K562 (cell line): ENCODE data around the gene PUS7. TPM values are rescaled to one million over a fixed set of nuclear protein-coding genes. Genes with fewer than 3 reads are reported as not detected.
A peak's percentile ranks its signal among the peaks of the same experiment; 100 is the strongest.

Source experiments
- C11orf30 ChIP-seq: fragments of 450-650 bp; IDR thresholded peaks from 2 replicates; pipeline ENCODE4 v1.6.1; 2016; ENCODE audit warnings: low read depth, mild to moderate bottlenecking
- CREB1 ChIP-seq, 2 experiments: sonication (generic) in 1 of 2; formaldehyde crosslinking in 1 of 2; IDR thresholded peaks; 2 replicates each; pipeline versions ENCODE4 v1.6.1 to v1.8.0; 2012 to 2022; ENCODE audit warnings: inconsistent platforms in 1 of 2, mild to moderate bottlenecking in 1 of 2, missing genetic modification reagents in 1 of 2, moderate library complexity in 1 of 2
- E2F8 ChIP-seq: fragments of 450-650 bp; IDR thresholded peaks from 2 replicates; pipeline ENCODE4 v1.7.1; 2018; ENCODE audit warnings: mild to moderate bottlenecking, low read depth; ENCODE audit not compliant: partially characterized antibody
- ELF2 ChIP-seq: fragments of 250-450 bp; sonication (Bioruptor Pico); IDR thresholded peaks from 2 replicates; pipeline ENCODE4 v1.5.0; 2021; ENCODE audit warnings: mild to moderate bottlenecking
- FOXJ2 ChIP-seq: fragments of 200-800 bp; sonication (Bioruptor generic); IDR thresholded peaks from 2 replicates; pipeline ENCODE4 v1.6.1; 2016; ENCODE audit warnings: missing genetic modification characterization, missing compliant biosample characterization
- JUND ChIP-seq, 2 experiments: IDR thresholded peaks; 2 replicates in 1 of 2; 3 replicates in 1 of 2; pipeline ENCODE4 v1.6.1; 2011; ENCODE audit warnings: borderline replicate concordance in 2 of 2, low read depth in 2 of 2, low read length in 2 of 2, improper control_type of control experiment in 1 of 2, missing biosample characterization in 1 of 2, missing genetic modification characterization in 1 of 2, missing genetic modification reagents in 1 of 2
- MAX ChIP-seq: sonication (generic); formaldehyde crosslinking; IDR thresholded peaks from 2 replicates; pipeline ENCODE4 v1.9.0; 2022; ENCODE audit warnings: mild to moderate bottlenecking, missing genetic modification reagents
- PHB ChIP-seq: fragments of 250-450 bp; sonication (Bioruptor Pico); IDR thresholded peaks from 2 replicates; pipeline ENCODE4 v1.5.0; 2021
- POLR2B ChIP-seq: fragments of 450-650 bp; IDR thresholded peaks from 2 replicates; pipeline ENCODE4 v1.6.1; 2018; ENCODE audit warnings: low read depth; ENCODE audit not compliant: partially characterized antibody
- SIN3B ChIP-seq: fragments of 450-650 bp; IDR thresholded peaks from 2 replicates; pipeline ENCODE4 v1.6.1; 2017; ENCODE audit warnings: low read depth, mild to moderate bottlenecking, moderate library complexity
- TEAD4 ChIP-seq, 2 experiments: sonication (generic) in 1 of 2; formaldehyde crosslinking in 1 of 2; IDR thresholded peaks; 2 replicates each; pipeline versions ENCODE4 v1.6.1 to v1.8.0; 2012 to 2022; ENCODE audit warnings: borderline replicate concordance in 1 of 2, inconsistent platforms in 1 of 2, low read length in 1 of 2, mild to moderate bottlenecking in 1 of 2, missing genetic modification reagents in 1 of 2
- ZNF407 ChIP-seq: fragments of 450-650 bp; IDR thresholded peaks from 2 replicates; pipeline ENCODE4 v1.6.1; 2016; ENCODE audit warnings: low read depth
- polyA plus RNA-seq, 8 experiments: library from polyadenylated mRNA; depleted of rRNA in 4 of 8; stranded (reverse) in 5 of 8; unstranded in 3 of 8; fragments of >200 nt; fragmentation: Nextera tagmentation in 2 of 8; fragmentation: Illumina TruSeq in 1 of 8; extraction: Ambion mirVana in 2 of 8; extraction: Trizol in 1 of 8; gene quantifications; 2 replicates each; pipeline versions ENCODE4 v1.2.1 to v1.2.3, GENCODE V29; 2011 to 2014; ENCODE audit warnings: inconsistent platforms in 1 of 8, missing spikeins in 1 of 8
- total RNA-seq, 7 experiments: library from RNA; depleted of rRNA in 6 of 7; stranded (reverse); fragments of >200 nt in 6 of 7; fragmentation: Illumina TruSeq in 2 of 7; extraction: Trizol in 2 of 7; gene quantifications; 2 replicates each; pipeline versions ENCODE4 v1.2.1 to v1.2.3, GENCODE V29; 2011 to 2021; ENCODE audit warnings: low replicate concordance in 1 of 7

PUS7 gene
- total and polyA plus RNA-seq, 9 of the 15 experiments (the other 6 are each of a cell fraction or from before 2014, with no cell fraction given): 15.1 to 95.6 (median 63.2) TPM

- peak; percentile 62 for TF ChIP-seq E2F8
- no peak; the same call in 1 of the 2 replicates for TF ChIP-seq PHB
- TF ChIP-seq C11orf30: peak; percentile 84
- no peak for TF ChIP-seq ZNF407
- TF ChIP-seq POLR2B: peak; percentile 99
- TF ChIP-seq TEAD4 (IDR thresholded peaks at IDR 0.05; ENCODE audit: low read length): peak; percentile 56
- no peak for TF ChIP-seq TEAD4 (CRISPR knock-in tag; IDR thresholded peaks at IDR 0.05; ENCODE audit: borderline replicate concordance)
- TF ChIP-seq MAX (CRISPR knock-in tag): peak; percentile 78
- peak; percentile 73 for TF ChIP-seq JUND (IDR thresholded peaks at IDR 0.05; ENCODE audit: borderline replicate concordance, low read depth, low read length)
- TF ChIP-seq JUND (tag; IDR thresholded peaks at IDR 0.05; ENCODE audit: borderline replicate concordance, low read depth, low read length): 0 out of 3 replicates have a peak, but pooled peaks have one; percentile 57
- TF ChIP-seq CREB1 (IDR thresholded peaks at IDR 0.05): peak; percentile 24; the same call in 1 of the 2 replicates
- TF ChIP-seq CREB1 (CRISPR knock-in tag; IDR thresholded peaks at IDR 0.05): peak; percentile 50; the same call in 1 of the 2 replicates
- peak; percentile 78; the same call in 1 of the 2 replicates for TF ChIP-seq ELF2 (CRISPR knock-in tag)
- TF ChIP-seq FOXJ2 (tag): peak; percentile 55; the same call in 1 of the 2 replicates
- TF ChIP-seq SIN3B: peak; percentile 84
Observed at GRCh38 chr7:105531792-105532671, 10.0 kb upstream of the PUS7 start, which contains the start of gene RINT1 (continued).
